Stromal cell of bone marrow (primary cell): Measurements from ENCODE around the gene TACC3.
A peak's percentile ranks its signal among the peaks of the same experiment; 100 is the strongest.

Source experiments
- DNase-seq: peaks from one replicate; pipeline ENCODE4 v3.0.0-alpha.2; 2012; ENCODE audit warnings: low read depth

Gene TACC3

GRCh38 chr4:1723131-1723801, 1.9 kb downstream of the TACC3 start:
- no peak for DNase-seq

GRCh38 chr4:1725521-1725920, 4.2 kb downstream of the TACC3 start:
- no peak for DNase-seq

GRCh38 chr4:1726146-1726934, 5.0 kb downstream of the TACC3 start:
- DNase-seq = peak; percentile 51

DNA sequence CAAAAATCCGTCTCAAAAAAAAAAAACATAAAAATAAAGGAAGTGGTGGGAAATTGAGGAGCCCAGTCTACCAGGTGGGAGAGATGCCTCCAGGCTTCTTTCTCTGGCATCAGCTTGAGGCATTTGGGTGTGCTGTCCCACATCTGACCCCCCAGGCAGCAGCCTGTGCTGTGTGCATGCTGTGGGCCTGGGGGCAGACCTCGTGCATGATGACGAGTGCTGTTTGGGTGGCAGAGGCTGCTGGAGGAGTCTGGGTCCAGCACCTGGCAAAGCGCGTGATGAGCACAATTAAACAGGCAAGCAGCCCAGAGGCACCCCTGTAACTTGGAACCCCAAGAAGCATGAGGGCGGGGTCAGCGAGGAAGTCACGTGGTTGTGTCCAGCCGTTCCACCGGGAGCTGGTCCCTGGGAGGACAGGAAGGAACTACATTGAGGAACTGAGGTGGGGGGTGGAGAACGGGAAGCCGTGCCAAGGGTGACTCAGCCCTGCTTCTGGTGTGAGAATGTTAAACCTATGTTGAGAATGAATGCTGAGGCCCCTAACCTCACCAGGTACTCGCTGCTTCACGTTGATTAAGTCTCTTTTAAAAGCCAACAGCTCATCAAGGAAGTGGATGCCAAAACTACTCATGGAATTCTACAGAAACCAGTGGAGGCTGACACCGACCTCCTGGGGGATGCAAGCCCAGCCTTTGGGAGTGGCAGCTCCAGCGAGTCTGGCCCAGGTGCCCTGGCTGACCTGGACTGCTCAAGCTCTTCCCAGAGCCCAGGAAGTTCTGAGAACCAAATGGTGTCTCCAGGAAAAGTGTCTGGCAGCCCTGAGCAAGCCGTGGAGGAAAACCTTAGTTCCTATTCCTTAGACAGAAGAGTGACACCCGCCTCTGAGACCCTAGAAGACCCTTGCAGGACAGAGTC, 6.1 kb downstream of the TACC3 start:
- DNase-seq = no peak

DNA sequence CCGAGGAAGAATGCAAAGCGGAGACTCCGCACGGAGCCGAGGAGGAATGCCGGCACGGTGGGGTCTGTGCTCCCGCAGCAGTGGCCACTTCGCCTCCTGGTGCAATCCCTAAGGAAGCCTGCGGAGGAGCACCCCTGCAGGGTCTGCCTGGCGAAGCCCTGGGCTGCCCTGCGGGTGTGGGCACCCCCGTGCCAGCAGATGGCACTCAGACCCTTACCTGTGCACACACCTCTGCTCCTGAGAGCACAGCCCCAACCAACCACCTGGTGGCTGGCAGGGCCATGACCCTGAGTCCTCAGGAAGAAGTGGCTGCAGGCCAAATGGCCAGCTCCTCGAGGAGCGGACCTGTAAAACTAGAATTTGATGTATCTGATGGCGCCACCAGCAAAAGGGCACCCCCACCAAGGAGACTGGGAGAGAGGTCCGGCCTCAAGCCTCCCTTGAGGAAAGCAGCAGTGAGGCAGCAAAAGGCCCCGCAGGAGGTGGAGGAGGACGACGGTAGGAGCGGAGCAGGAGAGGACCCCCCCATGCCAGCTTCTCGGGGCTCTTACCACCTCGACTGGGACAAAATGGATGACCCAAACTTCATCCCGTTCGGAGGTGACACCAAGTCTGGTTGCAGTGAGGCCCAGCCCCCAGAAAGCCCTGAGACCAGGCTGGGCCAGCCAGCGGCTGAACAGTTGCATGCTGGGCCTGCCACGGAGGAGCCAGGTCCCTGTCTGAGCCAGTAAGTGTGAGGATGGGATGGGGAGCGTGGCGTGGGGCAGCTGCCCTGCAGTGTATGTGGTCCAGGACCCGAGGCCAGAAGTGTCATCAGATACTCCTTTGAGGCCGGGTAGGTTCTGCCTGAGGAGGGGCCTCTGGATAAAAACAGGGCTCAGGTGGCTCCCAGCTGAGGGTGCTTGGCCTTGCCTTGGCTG, 7.0 kb downstream of the TACC3 start:
- no peak for DNase-seq

DNA sequence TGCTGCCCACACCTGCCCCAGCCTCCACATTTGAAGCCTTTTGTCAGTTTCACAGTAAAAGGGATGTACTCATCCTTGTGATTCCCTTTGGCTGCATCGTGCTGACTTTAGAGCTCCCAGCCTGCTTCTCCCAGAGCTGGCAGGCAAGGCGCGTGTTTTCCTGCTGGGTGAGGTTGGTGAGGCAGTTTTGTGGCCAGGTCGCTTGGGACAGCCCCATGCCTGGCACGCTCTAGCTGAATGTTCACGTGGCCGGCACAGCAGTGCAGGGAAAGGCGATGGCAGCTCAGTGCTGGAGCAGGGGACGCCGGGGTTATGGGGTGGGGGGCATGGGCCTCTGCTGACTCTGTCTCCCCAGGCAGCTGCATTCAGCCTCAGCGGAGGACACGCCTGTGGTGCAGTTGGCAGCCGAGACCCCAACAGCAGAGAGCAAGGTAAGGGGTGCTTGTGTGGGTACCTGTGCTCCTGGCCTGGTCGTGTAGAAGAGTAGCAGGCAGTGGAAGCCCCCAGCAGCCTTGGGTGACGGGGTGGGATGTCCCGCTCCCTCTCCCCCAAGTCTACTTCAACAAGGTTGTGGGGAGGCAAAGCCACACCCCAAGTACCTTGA, 9.3 kb downstream of the TACC3 start:
- DNase-seq = no peak

- DNase-seq = no peak
These were observed 9.9 kb downstream of the TACC3 start for GRCh38 chr4:1731180-1731579.

DNA sequence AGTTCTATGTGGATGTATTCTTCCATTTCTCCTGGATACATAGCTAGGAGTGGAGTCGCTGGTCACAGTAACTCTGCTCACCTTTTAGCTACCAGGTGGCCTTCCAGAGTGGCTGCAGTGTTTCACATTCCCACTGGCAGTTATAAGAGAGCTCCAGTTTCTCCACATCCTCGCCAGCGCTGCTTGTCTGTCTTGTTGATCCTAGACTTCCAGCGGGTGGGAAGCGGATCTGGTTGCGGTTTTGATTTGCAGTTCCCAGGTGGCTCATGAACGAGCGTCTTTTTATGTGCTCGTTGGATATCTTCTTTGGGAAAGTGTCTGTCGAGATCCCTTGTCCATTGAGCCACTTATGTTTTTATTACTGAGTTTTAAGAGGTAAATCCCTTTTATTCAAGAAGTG, 11.6 kb downstream of the TACC3 start:
- DNase-seq = no peak

- no peak for DNase-seq
These were observed 13.9 kb downstream of the TACC3 start for GRCh38 chr4:1735215-1735614.

- no peak for DNase-seq
These were observed 15.5 kb downstream of the TACC3 start for GRCh38 chr4:1736812-1737211.

- DNase-seq = no peak
These were observed 16.3 kb downstream of the TACC3 start for GRCh38 chr4:1737666-1738065.

DNA sequence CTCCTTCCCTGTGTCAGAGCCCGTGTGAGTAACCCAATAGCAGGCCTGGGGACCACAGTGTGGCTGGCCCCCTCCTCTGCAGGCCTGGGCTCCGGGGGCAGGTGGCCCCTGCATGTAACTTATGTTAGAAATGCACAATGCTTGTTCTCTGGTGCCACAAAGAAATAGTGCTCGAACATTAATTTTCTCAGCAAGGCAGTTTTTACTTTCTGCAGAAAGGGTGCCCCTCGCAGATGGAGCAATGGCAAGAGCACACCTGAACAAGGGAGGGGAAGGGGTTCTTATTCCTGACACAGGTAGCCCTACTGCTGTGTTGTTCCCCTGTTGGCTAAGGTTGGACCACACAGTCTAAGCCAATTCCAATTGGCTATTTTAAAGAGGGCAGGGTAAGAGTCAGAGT, 17.1 kb downstream of the TACC3 start:
- DNase-seq = no peak

DNA sequence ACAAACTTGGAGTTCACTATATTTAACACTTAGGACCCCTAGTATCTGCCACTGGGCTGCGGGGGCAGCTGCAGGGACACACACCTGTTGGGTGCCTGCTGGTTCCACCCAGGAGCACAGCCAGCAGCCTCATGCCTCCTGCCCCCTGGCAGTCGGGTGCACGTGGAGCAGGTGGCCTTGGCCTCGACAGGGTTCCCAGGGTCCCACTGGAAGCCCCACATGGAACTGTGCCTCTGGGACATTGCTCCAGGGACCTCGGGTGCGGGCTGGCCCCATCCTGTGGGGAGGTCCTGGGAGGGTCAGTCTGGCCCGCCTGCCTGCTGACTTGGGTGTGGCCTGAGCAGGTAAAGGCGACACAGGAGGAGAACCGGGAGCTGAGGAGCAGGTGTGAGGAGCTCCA, 18.0 kb downstream of the TACC3 start:
- no peak for DNase-seq

DNA sequence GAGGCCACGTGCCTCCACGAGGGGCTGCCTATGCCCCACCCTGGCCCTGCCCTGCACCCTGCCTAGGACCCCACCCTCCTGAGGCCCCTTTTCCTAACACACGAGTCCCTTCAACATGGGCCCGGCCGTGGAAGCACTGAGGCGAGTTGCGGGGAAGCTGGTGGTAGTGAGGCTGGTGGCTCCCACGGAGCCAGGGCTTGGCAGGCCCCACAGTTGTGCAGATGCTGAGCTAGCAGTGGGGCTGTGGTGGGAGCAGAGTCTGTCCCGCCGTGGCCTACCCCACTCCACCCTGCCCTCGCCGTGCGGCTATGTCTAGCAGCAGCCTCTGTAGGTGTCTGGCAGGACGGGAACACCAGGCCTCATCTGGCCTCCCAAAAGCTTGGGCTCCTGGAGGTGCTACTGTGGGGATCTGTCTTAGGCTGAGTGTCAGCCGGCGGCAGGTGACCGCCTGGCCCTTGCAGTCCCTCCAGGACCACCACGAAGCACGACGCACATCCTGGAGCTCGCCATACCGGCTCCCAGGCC, 18.8 kb downstream of the TACC3 start:
- no peak for DNase-seq

- no peak for DNase-seq
These were observed 19.9 kb downstream of the TACC3 start for GRCh38 chr4:1741208-1741607.

- DNase-seq = no peak
These were observed 22.2 kb downstream of the TACC3 start for GRCh38 chr4:1743551-1743950.

DNA sequence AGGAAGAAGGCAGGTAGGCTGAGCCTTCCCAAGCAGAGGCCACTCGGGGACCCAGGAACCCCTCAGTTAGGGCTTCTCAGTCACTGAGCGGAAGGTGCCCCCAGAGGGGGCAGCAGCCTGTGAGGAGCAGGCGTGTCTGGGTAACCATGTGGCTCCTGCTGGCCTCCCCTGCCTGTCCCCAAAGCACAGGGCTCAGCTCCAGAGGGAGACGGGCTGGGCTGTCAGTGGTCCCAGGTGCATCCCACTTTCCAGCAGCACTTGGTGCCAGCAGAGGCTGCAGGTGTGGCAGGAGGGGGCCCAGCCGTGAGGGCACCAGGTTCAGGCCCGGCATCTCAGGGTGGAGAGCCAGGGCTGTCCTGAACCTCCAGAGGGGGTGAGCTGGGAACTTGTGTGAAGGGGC, 22.7 kb downstream of the TACC3 start:
- DNase-seq = no peak

DNA sequence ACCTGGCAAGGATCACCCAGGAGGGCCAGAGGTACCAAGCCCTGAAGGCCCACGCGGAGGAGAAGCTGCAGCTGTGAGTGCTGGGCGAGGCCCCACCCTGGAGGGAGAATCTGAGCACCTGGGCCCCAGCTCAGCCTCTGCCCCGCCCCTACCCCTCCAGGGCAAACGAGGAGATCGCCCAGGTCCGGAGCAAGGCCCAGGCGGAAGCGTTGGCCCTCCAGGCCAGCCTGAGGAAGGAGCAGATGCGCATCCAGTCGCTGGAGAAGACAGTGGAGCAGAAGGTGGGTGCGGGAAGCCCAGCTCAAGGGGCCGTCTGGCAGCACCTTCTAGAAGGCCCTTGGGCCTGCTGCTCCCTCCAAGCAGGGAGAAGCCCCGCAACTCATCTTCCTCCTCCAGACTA, 23.2 kb downstream of the TACC3 start:
- no peak for DNase-seq

GRCh38 chr4:1745165-1745564, 23.8 kb downstream of the TACC3 start:
- no peak for DNase-seq

GRCh38 chr4:1745697-1746096, 24.4 kb downstream of the TACC3 start:
- no peak for DNase-seq

DNA sequence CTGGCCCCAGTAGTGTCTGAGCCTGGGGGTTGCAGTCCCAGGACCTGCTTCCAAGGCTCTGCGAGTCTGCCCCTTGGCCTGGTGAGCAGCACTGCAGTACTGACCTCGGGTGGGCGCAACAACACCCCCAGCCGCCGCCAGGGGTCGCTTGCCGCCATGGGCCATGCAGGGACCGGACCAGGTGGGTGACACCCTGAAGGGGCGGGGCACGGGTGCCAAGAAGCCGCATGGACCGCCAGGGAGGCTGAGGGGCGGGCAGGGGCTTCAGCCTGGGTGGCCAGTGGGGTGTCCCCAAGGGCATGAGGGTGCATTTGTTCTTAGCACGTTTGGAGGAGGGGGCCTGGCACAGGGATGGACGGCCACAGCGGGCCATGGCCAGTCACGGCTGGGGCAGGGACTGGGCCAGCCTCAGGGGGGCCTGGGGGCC, 25.0 kb downstream of the TACC3 start:
- DNase-seq = peak; percentile 21
